ENCODE results near the gene PPP1R12B. TPM values are rescaled to one million over a fixed set of nuclear protein-coding genes. Genes with fewer than 3 reads are reported as not detected.
"Not testable (repeated sequence)": the region's sequence is repeated elsewhere in the genome, so short reads cannot be mapped to it uniquely, and the experiment has no call there.

The PPP1R12B gene
- total and polyA plus RNA-seq, 4 donors: 31.1 to 47.0 (median 39.2) TPM

GRCh38 chr1:202362212-202362611 lies 13.7 kb downstream of the PPP1R12B start:
- Histone ChIP-seq H3K27me3 (ENCODE audit: control insufficient read depth, insufficient read depth, low read length) (no peaks in the 10 kb centered on the region), H3K27ac (ENCODE audit: low read depth, low read length) (no peak overlapping the region), H3K4me3 (ENCODE audit: low read depth, low read length) (no peak overlapping the region), H3K9me3 (ENCODE audit: control insufficient read depth, insufficient read depth, low read length) (no peaks in the 10 kb centered on the region), H3K36me3 (ENCODE audit: control insufficient read depth, insufficient read depth, low read length) (no peaks in the 10 kb centered on the region), H3K4me1 (ENCODE audit: control insufficient read depth, insufficient read depth, low read length) (peaks cover 4% of the 10 kb centered on the region)
- DNase-seq (ENCODE audit: low read depth in 4 of 6, low spot score in 6 of 6): peak in 1 of 6 donors; percentile 9
- no CpG with 5 or more reads among the region's 2 CpGs for WGBS (ENCODE audit: insufficient coverage)

GRCh38 chr1:202365092-202365815 lies 16.8 kb downstream of the PPP1R12B start:
- no peak overlapping the region for H3K4me3 ChIP-seq (ENCODE audit: low read depth, low read length)
- 77% methylated on average over 4 of the region's 4 CpGs for WGBS (ENCODE audit: insufficient coverage)
- no peak overlapping the region for H3K27ac ChIP-seq (ENCODE audit: low read depth, low read length)
- H3K4me1 ChIP-seq (ENCODE audit: control insufficient read depth, insufficient read depth, low read length): peaks cover 4% of the 10 kb centered on the region
- H3K9me3 ChIP-seq (ENCODE audit: control insufficient read depth, insufficient read depth, low read length): no peaks in the 10 kb centered on the region
- no peaks in the 10 kb centered on the region for H3K27me3 ChIP-seq (ENCODE audit: control insufficient read depth, insufficient read depth, low read length)
- no peak for DNase-seq (ENCODE audit: low read depth in 4 of 6, low spot score in 6 of 6)
- no peaks in the 10 kb centered on the region for H3K36me3 ChIP-seq (ENCODE audit: control insufficient read depth, insufficient read depth, low read length)

- DNase-seq (ENCODE audit: low read depth in 4 of 6, low spot score in 6 of 6): no peak
- Histone ChIP-seq H3K4me1 (ENCODE audit: control insufficient read depth, insufficient read depth, low read length) (peaks cover 4% of the 10 kb centered on the region), H3K4me3 (ENCODE audit: low read depth, low read length) (no peak overlapping the region), H3K27ac (ENCODE audit: low read depth, low read length) (no peak overlapping the region), H3K36me3 (ENCODE audit: control insufficient read depth, insufficient read depth, low read length) (no peaks in the 10 kb centered on the region), H3K27me3 (ENCODE audit: control insufficient read depth, insufficient read depth, low read length) (no peaks in the 10 kb centered on the region), H3K9me3 (ENCODE audit: control insufficient read depth, insufficient read depth, low read length) (no peaks in the 10 kb centered on the region)
- no CpG with 5 or more reads among the region's 1 CpG for WGBS (ENCODE audit: insufficient coverage)
Observed at GRCh38 chr1:202367271-202367670, 18.8 kb downstream of the PPP1R12B start.

DNA sequence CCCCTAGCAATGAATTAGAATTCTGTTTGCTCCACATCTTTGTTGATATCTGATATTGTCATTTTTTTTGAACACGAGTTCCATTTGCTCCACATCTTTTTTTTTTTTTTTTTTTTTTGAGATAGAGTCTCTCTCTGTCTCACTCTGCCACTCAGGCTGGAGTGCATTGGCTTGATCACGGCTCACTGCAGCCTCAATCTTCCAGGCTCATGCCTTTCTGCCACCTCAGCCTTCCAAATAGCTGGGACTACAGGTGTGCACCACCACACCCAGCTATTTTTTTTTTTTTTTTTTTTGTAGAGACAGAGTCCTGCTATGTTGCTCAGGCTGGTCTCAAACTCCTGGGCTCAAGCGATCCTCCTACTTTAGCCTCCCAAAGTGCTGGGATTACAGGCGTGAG lies 22.4 kb downstream of the PPP1R12B start:
- no CpG with 5 or more reads among the region's 4 CpGs for WGBS (ENCODE audit: insufficient coverage)
- not testable (repeated sequence) for H3K4me3 ChIP-seq (ENCODE audit: low read depth, low read length); H3K36me3 ChIP-seq (ENCODE audit: control insufficient read depth, insufficient read depth, low read length); H3K27ac ChIP-seq (ENCODE audit: low read depth, low read length); DNase-seq (ENCODE audit: low read depth in 4 of 6, low spot score in 6 of 6); H3K9me3 ChIP-seq (ENCODE audit: control insufficient read depth, insufficient read depth, low read length); H3K4me1 ChIP-seq (ENCODE audit: control insufficient read depth, insufficient read depth, low read length); H3K27me3 ChIP-seq (ENCODE audit: control insufficient read depth, insufficient read depth, low read length)

DNA sequence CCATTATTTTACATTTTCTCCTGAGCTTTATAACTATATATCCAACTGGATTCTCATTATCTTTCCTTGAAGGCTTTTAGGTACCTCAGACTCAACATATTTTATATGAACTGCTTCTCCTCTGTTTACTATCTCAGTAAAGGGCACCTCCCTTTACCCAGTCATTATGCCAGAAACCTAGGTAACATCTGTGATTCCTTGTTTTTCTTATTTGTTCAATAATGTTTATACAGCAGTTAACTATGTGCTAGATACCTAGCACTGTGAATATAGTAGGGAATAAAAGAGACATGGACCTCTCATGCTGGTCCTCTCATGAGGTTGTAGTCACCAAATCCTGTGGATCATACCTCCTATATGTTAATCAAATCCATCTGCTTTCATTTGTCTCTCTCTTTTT lies 25.6 kb downstream of the PPP1R12B start:
- H3K4me3 ChIP-seq (ENCODE audit: low read depth, low read length): no peak overlapping the region
- no peaks in the 10 kb centered on the region for H3K4me1 ChIP-seq (ENCODE audit: control insufficient read depth, insufficient read depth, low read length)
- H3K36me3 ChIP-seq (ENCODE audit: control insufficient read depth, insufficient read depth, low read length): no peaks in the 10 kb centered on the region
- H3K27me3 ChIP-seq (ENCODE audit: control insufficient read depth, insufficient read depth, low read length): no peaks in the 10 kb centered on the region
- H3K9me3 ChIP-seq (ENCODE audit: control insufficient read depth, insufficient read depth, low read length): no peaks in the 10 kb centered on the region
- no peak for DNase-seq (ENCODE audit: low read depth in 4 of 6, low spot score in 6 of 6)
- no peak overlapping the region for H3K27ac ChIP-seq (ENCODE audit: low read depth, low read length)

DNA sequence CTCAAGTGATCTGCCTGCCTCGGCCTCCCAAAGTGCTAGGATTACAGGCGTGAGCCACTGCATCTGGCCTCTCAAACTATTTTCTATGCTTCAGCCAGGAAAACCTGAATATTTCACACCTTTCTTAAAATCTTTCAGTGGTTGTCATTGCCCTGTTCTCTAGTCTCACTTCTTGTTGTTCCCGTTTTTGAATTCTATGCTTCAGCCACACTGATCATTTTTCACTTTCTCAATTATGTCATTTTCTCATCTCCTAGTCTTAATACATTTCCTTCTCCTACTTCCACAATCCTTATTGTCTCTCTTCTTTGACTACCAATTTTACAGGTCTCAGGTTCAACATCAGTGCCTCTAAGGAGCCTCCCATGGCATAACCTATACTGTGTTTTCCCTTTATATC lies 26.7 kb downstream of the PPP1R12B start:
- H3K4me3 ChIP-seq (ENCODE audit: low read depth, low read length); H3K36me3 ChIP-seq (ENCODE audit: control insufficient read depth, insufficient read depth, low read length); H3K27ac ChIP-seq (ENCODE audit: low read depth, low read length); H3K9me3 ChIP-seq (ENCODE audit: control insufficient read depth, insufficient read depth, low read length); DNase-seq (ENCODE audit: low read depth in 4 of 6, low spot score in 6 of 6); H3K4me1 ChIP-seq (ENCODE audit: control insufficient read depth, insufficient read depth, low read length); H3K27me3 ChIP-seq (ENCODE audit: control insufficient read depth, insufficient read depth, low read length): not testable (repeated sequence)
- 87% methylated on average over 3 of the region's 3 CpGs for WGBS (ENCODE audit: insufficient coverage)

GRCh38 chr1:202376247-202376646 lies 27.7 kb downstream of the PPP1R12B start:
- Histone ChIP-seq H3K9me3 (ENCODE audit: control insufficient read depth, insufficient read depth, low read length) (no peaks in the 10 kb centered on the region), H3K27me3 (ENCODE audit: control insufficient read depth, insufficient read depth, low read length) (no peaks in the 10 kb centered on the region), H3K4me1 (ENCODE audit: control insufficient read depth, insufficient read depth, low read length) (no peaks in the 10 kb centered on the region), H3K27ac (ENCODE audit: low read depth, low read length) (no peak overlapping the region), H3K36me3 (ENCODE audit: control insufficient read depth, insufficient read depth, low read length) (no peaks in the 10 kb centered on the region), H3K4me3 (ENCODE audit: low read depth, low read length) (no peak overlapping the region)
- no CpG with 5 or more reads among the region's 1 CpG for WGBS (ENCODE audit: insufficient coverage)
- no peak for DNase-seq (ENCODE audit: low read depth in 4 of 6, low spot score in 6 of 6)

GRCh38 chr1:202379884-202380529 lies 31.5 kb downstream of the PPP1R12B start:
- not testable (repeated sequence) for H3K27ac ChIP-seq (ENCODE audit: low read depth, low read length); H3K9me3 ChIP-seq (ENCODE audit: control insufficient read depth, insufficient read depth, low read length); H3K27me3 ChIP-seq (ENCODE audit: control insufficient read depth, insufficient read depth, low read length); H3K4me1 ChIP-seq (ENCODE audit: control insufficient read depth, insufficient read depth, low read length); H3K36me3 ChIP-seq (ENCODE audit: control insufficient read depth, insufficient read depth, low read length); H3K4me3 ChIP-seq (ENCODE audit: low read depth, low read length); DNase-seq (ENCODE audit: low read depth in 4 of 6, low spot score in 6 of 6)
- 50% methylated on average over 3 of the region's 4 CpGs for WGBS (ENCODE audit: insufficient coverage)

GRCh38 chr1:202380535-202380934 lies 32.0 kb downstream of the PPP1R12B start:
- 80% methylated on average over 1 of the region's 2 CpGs for WGBS (ENCODE audit: insufficient coverage)
- not testable (repeated sequence) for DNase-seq (ENCODE audit: low read depth in 4 of 6, low spot score in 6 of 6); H3K9me3 ChIP-seq (ENCODE audit: control insufficient read depth, insufficient read depth, low read length); H3K4me3 ChIP-seq (ENCODE audit: low read depth, low read length); H3K27me3 ChIP-seq (ENCODE audit: control insufficient read depth, insufficient read depth, low read length); H3K36me3 ChIP-seq (ENCODE audit: control insufficient read depth, insufficient read depth, low read length); H3K4me1 ChIP-seq (ENCODE audit: control insufficient read depth, insufficient read depth, low read length); H3K27ac ChIP-seq (ENCODE audit: low read depth, low read length)

DNA sequence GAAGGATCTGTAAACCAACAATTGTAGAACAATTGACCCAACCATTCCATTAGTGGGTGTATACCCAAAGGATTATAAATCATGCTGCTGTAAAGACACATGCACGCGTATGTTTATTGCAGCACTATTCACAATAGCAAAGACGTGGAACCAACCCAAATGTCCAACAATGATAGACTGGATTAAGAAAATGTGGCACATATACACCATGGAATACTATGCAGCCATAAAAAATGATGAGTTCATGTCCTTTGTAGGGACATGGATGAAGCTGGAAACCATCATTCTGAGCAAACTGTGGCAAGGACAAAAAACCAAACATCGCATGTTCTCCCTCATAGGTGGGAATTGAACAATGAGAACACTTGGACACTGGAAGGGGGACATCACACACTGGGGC lies 33.4 kb downstream of the PPP1R12B start:
- H3K4me1 ChIP-seq (ENCODE audit: control insufficient read depth, insufficient read depth, low read length); H3K4me3 ChIP-seq (ENCODE audit: low read depth, low read length); DNase-seq (ENCODE audit: low read depth in 4 of 6, low spot score in 6 of 6); H3K36me3 ChIP-seq (ENCODE audit: control insufficient read depth, insufficient read depth, low read length); H3K27ac ChIP-seq (ENCODE audit: low read depth, low read length); H3K9me3 ChIP-seq (ENCODE audit: control insufficient read depth, insufficient read depth, low read length); H3K27me3 ChIP-seq (ENCODE audit: control insufficient read depth, insufficient read depth, low read length): not testable (repeated sequence)
- 100% methylated on average over 1 of the region's 4 CpGs for WGBS (ENCODE audit: insufficient coverage)
